ENCODE results near the gene AQP1. TPM values are rescaled to one million over a fixed set of nuclear protein-coding genes. Genes with fewer than 3 reads are reported as not detected.

The AQP1 gene
- total and polyA plus RNA-seq, 3 donors from 2014 or later = 15.2 to 55.8 (median 28.1) TPM

GRCh38 chr7:30920584-30921539 lies 9.2 kb downstream of the AQP1 start:
- H3K4me3 ChIP-seq = no peak overlapping the region
- DNase-seq = no peak
- no peaks in the 10 kb centered on the region for H3K9me3 ChIP-seq
- H3K4me1 ChIP-seq = no peaks in the 10 kb centered on the region
- 71 to 78% methylated on average over 8 to 9 of the region's 9 CpGs for WGBS, 2 donors
- no peak for TF ChIP-seq CTCF (IDR thresholded peaks at IDR 0.05)
- no peak for TF ChIP-seq POLR2A (IDR thresholded peaks at IDR 0.05)
- intact Hi-C loops (cut with DNase I; ENCODE audit: low total_unique reads) = no loop called here
- H3K36me3 ChIP-seq (ENCODE audit: low read depth, missing control alignments) = no peaks in the 10 kb centered on the region
- H3K27me3 ChIP-seq = no peaks in the 10 kb centered on the region
- H3K27ac ChIP-seq = no peak overlapping the region

- no peak overlapping the region for H3K27ac ChIP-seq
- no peaks in the 10 kb centered on the region for H3K9me3 ChIP-seq
- WGBS, 2 donors = 84 to 91% methylated on average over 4 to 17 of the region's 19 CpGs
- intact Hi-C loops (cut with DNase I; ENCODE audit: low total_unique reads) = no loop called here
- no peak overlapping the region for H3K4me3 ChIP-seq
- H3K27me3 ChIP-seq = no peaks in the 10 kb centered on the region
- TF ChIP-seq CTCF (IDR thresholded peaks at IDR 0.05) = no peak
- TF ChIP-seq POLR2A (IDR thresholded peaks at IDR 0.05) = no peak
- no peaks in the 10 kb centered on the region for H3K36me3 ChIP-seq (ENCODE audit: low read depth, missing control alignments)
- no peak for DNase-seq
- H3K4me1 ChIP-seq = no peaks in the 10 kb centered on the region
These were observed 10.1 kb downstream of the AQP1 start for GRCh38 chr7:30921540-30922401.

GRCh38 chr7:30922596-30922995 lies 10.9 kb downstream of the AQP1 start:
- no peak overlapping the region for H3K4me3 ChIP-seq
- no peak overlapping the region for H3K27ac ChIP-seq
- DNase-seq = no peak
- no peaks in the 10 kb centered on the region for H3K9me3 ChIP-seq
- no peaks in the 10 kb centered on the region for H3K4me1 ChIP-seq
- 92 to 95% methylated on average over 7 to 9 of the region's 9 CpGs for WGBS, 2 donors
- no peaks in the 10 kb centered on the region for H3K27me3 ChIP-seq
- intact Hi-C loops (cut with DNase I; ENCODE audit: low total_unique reads) = no loop called here
- TF ChIP-seq POLR2A (IDR thresholded peaks at IDR 0.05) (no peak), CTCF (IDR thresholded peaks at IDR 0.05) (no peak)
- H3K36me3 ChIP-seq (ENCODE audit: low read depth, missing control alignments) = no peaks in the 10 kb centered on the region

- intact Hi-C loops (cut with DNase I; ENCODE audit: low total_unique reads) = no loop called here
- TF ChIP-seq CTCF (IDR thresholded peaks at IDR 0.05) = no peak
- no peak for TF ChIP-seq POLR2A (IDR thresholded peaks at IDR 0.05)
- Histone ChIP-seq H3K4me1 (no peaks in the 10 kb centered on the region), H3K27me3 (no peaks in the 10 kb centered on the region), H3K36me3 (ENCODE audit: low read depth, missing control alignments) (no peaks in the 10 kb centered on the region), H3K4me3 (no peak overlapping the region), H3K9me3 (no peaks in the 10 kb centered on the region), H3K27ac (no peak overlapping the region)
- WGBS, 2 donors = 95% methylated on average over 16 to 19 of the region's 19 CpGs
- DNase-seq = no peak
These were observed 11.5 kb downstream of the AQP1 start for GRCh38 chr7:30923009-30923773.

Data from testis (tissue), 3 donors.